ENCODE measurements around the gene CPB2.
A peak's percentile ranks its signal among the peaks of the same experiment; 100 is the strongest.

CPB2 gene

DNA sequence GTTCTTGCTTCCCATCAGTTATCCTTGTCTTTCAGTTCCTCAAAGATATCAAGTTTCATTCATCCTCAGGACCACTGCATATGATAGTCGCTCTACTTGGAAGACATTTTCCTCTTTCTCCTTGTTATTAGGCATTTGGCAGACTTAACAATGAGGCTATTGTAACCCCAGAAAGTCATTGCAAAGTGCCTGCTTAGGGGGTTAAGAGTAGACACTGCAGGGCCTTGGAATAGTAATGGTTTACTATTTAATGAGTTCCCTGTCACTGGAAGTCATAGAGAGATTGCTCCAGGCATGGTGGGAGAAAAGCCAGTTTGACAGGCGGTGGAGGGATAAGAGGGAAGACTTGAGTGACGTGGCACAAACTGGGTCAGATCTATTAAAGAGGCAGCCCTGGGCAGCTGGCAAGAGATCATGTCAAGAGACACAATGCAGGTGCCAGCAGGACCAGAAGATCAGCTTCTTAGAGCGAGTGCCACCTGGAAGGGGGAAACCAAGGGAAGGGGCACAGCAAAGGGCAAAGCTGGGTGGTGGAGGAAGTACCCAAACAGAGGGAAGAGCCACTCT lies 16.8 kb upstream of the CPB2 start:
- TF ChIP-seq, protein P1, sequence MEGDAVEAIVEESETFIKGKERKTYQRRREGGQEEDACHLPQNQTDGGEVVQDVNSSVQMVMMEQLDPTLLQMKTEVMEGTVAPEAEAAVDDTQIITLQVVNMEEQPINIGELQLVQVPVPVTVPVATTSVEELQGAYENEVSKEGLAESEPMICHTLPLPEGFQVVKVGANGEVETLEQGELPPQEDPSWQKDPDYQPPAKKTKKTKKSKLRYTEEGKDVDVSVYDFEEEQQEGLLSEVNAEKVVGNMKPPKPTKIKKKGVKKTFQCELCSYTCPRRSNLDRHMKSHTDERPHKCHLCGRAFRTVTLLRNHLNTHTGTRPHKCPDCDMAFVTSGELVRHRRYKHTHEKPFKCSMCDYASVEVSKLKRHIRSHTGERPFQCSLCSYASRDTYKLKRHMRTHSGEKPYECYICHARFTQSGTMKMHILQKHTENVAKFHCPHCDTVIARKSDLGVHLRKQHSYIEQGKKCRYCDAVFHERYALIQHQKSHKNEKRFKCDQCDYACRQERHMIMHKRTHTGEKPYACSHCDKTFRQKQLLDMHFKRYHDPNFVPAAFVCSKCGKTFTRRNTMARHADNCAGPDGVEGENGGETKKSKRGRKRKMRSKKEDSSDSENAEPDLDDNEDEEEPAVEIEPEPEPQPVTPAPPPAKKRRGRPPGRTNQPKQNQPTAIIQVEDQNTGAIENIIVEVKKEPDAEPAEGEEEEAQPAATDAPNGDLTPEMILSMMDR (IDR thresholded peaks at IDR 0.05; ENCODE audit: insufficient read depth, low read depth, low read length, missing control alignments) = no peak
- no peak overlapping the region for H3K4me3 ChIP-seq (ENCODE audit: low read length)
- no peak for DNase-seq (ENCODE audit: low read depth)

DNA sequence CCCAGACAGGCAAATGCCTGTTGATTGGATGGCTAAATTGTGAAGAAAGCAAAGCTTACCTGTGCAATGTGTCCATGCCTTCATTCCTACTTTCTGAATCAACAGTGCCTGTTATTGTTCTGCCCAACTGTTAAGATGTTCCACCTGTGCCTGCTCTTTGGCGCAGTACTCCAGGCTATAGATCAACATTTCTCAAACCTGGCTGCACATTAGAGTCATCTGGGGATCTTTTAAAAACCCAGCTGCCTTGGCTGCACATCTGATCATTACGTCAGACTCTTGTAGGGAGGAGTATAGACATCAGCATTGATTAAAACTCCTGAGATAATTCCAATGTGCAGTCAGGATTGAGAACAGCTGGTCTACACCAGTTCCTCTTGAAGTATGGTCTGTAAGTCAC lies 16.2 kb upstream of the CPB2 start:
- DNase-seq (ENCODE audit: low read depth) = peak; percentile 13
- H3K4me3 ChIP-seq (ENCODE audit: low read length) = no peak overlapping the region
- TF ChIP-seq, protein P1 (IDR thresholded peaks at IDR 0.05; ENCODE audit: insufficient read depth, low read depth, low read length, missing control alignments) = no peak

DNA sequence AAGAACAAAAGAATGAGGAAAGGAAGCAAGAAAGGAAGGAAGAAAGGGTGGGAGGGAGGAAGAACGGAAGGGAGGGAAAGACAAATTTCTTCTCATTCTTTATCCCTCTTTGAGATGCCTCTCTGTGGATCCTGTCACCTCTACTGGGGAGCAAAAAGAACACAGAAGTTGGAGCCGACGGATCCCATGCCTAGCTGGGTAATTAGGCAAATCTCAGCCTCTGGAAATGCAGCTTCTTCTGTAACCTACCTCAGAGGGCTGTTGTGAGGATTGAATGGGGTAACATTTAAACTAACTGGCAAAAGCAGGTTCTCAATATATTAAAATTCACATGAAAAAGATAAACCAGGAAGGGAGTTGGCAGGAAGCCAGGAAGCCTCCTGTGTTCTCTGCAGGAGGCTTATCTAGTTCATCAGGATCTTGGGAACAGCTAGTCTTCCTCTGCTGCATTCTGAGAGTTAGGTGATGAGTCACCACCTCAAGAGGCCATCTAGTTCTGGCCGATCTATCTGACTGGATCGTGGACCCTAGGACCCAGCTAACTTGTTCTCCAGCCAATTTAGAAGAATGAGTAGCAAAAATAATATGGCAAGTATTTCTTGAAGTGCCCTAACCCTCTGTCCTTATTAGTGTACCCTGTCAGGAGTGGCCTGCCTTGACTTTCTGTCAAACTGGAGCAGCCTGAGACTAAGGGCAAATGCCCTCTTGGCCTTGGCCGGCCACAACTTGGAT lies 15.2 kb upstream of the CPB2 start:
- peak; percentile 60 for DNase-seq (ENCODE audit: low read depth)
- H3K4me3 ChIP-seq (ENCODE audit: low read length) = no peak overlapping the region
- TF ChIP-seq, protein P1 (IDR thresholded peaks at IDR 0.05; ENCODE audit: insufficient read depth, low read depth, low read length, missing control alignments) = no peak

DNA sequence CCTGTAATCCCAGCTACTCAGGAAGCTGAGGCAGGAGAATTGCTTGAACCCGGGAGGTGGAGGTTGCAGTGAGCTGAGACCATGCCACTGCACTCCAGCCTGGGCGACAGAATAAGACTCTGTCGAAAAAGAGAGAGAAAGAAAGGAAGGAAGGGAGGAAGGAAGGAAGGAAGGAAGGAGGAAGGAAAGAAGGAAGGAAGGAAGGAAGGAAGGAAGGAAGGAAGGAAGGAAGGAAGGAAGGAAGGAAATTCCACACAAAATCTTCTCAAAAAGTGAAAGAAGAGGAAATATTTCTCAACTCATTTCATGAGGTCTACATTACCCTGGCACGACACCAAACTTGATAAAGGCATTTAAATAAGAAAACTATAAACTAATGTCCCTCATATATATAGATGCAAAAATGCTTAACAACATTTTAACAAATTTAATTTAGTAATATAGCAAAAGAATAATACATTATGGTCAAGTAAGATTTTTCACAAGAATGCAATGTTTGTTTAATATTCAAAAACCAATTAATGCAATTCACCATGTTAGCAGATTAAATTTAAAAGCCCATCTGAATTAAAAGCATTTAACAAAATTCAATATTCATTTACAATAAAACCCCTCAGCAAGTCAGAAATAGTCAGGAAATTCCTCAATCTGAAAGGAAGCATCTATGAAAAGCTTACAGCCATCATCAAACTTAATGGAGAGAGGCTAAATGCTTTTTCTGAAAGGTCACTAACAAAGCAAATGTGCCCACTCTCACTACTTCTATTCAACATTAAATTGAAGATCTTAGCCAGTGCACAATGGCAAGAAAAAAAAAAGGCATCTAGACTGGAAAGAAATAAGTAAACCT lies 12.0 kb upstream of the CPB2 start:
- H3K4me3 ChIP-seq (ENCODE audit: low read length) = no peak overlapping the region
- no peak for DNase-seq (ENCODE audit: low read depth)
- TF ChIP-seq, protein P1 (IDR thresholded peaks at IDR 0.05; ENCODE audit: insufficient read depth, low read depth, low read length, missing control alignments) = no peak

DNA sequence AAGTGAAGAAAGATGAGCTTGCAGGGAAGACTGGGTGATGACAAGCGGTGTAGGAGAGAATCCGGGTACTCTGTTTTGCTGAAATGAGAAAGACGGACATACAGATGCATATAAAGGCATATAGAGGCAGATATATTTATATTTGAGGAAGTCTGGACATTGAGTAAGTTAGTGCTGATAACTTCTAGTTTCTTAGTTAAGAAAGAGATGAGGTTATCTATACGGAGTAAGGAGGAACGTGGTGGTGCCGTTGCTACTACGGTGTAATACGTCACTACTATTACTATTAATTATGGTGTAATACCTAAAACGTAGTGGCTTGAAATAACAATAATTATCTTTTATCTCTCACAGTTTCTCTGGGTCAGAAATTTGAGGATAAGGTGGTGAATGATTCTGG lies 9.8 kb upstream of the CPB2 start:
- no peak for DNase-seq (ENCODE audit: low read depth)
- TF ChIP-seq, protein P1 (IDR thresholded peaks at IDR 0.05; ENCODE audit: insufficient read depth, low read depth, low read length, missing control alignments) = no peak
- H3K4me3 ChIP-seq (ENCODE audit: low read length) = no peak overlapping the region

DNA sequence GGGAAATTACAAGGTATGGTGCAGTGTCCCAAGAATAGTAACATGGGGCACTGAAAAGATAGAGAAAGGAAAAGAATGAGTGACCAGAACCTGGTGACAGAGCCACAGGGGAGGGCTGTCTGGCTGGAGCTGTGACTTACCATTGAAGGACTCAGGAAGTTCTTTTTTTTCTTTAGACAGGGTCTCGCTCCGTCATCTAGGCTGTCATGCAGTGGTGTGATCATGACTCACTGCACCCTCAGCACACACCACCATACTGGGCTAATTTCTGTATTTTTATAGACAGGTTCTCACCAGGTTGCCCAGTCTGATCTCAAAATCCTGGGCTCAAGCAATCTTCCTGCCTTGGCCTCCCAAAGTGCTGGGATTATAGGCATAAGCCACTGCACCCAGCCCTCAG lies 8.8 kb upstream of the CPB2 start:
- H3K4me3 ChIP-seq (ENCODE audit: low read length) = no peak overlapping the region
- TF ChIP-seq, protein P1 (IDR thresholded peaks at IDR 0.05; ENCODE audit: insufficient read depth, low read depth, low read length, missing control alignments) = no peak
- peak; percentile 82 for DNase-seq (ENCODE audit: low read depth)

All from epithelial cell of esophagus (primary cell).